ENCODE measurements around the gene MORN2. TPM values are rescaled to one million over a fixed set of nuclear protein-coding genes. Genes with fewer than 3 reads are reported as not detected.

MORN2 gene
- total RNA-seq, 2 donors from 2014 or later = 9.2 to 11.5 TPM

DNA sequence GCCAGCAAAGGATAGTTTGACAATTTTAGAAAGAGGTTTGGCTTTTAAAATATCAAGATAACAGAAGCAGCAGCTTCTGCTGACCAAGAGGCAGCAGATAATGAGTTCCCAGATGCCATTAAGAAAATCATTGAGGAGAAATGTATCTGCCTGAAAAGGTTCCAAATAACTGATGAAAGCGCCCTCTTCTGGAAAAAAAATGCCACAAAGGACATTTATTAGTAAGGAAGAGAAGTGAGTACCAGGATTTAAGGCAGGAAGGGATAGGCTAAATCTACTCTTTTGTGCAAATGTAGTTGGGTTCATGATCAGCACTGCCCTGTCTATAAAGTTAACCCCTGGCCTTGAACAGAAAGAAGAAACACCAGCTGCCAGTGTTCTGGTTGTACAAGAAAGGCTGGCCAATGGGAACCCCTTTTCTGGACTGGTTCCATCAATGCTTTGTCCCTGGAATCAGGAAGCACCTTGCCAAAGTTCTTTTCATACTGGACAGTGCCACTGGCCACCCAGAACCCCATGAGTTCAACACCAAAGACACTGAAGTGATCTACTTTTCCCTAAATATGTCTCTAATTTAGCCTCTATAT, 40.7 kb upstream of the MORN2 start:
- intact Hi-C loops (cut with DNase I) = no loop called here
- H3K27me3 ChIP-seq = no peaks in the 10 kb centered on the region

DNA sequence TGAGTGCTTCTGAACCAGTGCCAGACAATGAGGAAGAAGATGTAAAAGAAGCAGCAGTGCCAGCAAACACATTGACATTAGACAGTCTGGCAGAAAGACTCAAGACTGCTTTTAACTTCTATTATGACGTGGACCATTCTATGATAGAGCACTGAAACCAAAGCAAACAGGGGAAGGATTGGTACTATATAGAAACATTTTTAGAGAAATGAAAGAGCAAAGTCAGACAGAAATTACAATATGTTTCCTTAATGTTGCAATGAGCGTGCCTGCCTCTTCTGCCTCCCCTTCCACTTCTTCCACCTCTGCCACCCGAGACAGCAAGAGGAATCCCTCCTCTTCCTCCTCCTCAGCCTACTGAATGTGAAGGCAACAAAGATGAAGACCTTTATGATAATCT, 39.8 kb upstream of the MORN2 start:
- Histone ChIP-seq H3K27me3 (no peaks in the 10 kb centered on the region), H3K9me3 (no peaks in the 10 kb centered on the region), H3K36me3 (no peaks in the 10 kb centered on the region), H3K4me3 (no peak overlapping the region), H3K4me1 (no peaks in the 10 kb centered on the region), H3K9ac (ENCODE audit: low read depth in 2 of 2, low read length in 2 of 2) (no peak overlapping the region), H3K27ac (no peak overlapping the region)
- intact Hi-C loops (cut with DNase I) = no loop called here
- TF ChIP-seq, protein P1, sequence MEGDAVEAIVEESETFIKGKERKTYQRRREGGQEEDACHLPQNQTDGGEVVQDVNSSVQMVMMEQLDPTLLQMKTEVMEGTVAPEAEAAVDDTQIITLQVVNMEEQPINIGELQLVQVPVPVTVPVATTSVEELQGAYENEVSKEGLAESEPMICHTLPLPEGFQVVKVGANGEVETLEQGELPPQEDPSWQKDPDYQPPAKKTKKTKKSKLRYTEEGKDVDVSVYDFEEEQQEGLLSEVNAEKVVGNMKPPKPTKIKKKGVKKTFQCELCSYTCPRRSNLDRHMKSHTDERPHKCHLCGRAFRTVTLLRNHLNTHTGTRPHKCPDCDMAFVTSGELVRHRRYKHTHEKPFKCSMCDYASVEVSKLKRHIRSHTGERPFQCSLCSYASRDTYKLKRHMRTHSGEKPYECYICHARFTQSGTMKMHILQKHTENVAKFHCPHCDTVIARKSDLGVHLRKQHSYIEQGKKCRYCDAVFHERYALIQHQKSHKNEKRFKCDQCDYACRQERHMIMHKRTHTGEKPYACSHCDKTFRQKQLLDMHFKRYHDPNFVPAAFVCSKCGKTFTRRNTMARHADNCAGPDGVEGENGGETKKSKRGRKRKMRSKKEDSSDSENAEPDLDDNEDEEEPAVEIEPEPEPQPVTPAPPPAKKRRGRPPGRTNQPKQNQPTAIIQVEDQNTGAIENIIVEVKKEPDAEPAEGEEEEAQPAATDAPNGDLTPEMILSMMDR (IDR thresholded peaks at IDR 0.05) = no peak
- DNase-seq = no peak

More for the DNA sequence above, 40.7 kb upstream of the MORN2 start:
- Histone ChIP-seq H3K9ac (ENCODE audit: low read depth in 2 of 2, low read length in 2 of 2) (no peak overlapping the region), H3K36me3 (no peaks in the 10 kb centered on the region), H3K4me1 (no peaks in the 10 kb centered on the region), H3K4me3 (no peak overlapping the region), H3K9me3 (no peaks in the 10 kb centered on the region), H3K27ac (no peak overlapping the region)
- TF ChIP-seq, protein P1 (IDR thresholded peaks at IDR 0.05) = no peak
- no peak for DNase-seq

DNA sequence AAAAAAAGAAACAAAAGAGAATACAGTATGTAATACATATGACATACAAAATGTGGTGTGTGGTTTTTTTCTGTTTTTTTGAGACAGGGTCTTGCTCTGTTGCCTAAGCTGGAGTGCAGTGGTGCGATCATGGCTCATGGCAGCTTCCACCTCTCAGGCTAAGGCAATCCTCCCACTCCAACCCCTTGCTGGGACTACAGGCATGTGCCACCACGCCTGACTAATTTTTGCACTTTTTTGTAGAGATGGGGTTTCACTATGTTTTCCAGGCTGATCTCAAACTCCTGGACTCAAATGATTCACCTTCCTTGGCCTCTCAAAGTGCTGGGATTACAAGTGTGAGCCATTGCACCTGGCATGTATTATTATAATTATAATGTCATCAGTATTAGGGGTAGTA, 39.0 kb upstream of the MORN2 start:
- Histone ChIP-seq H3K9me3 (no peaks in the 10 kb centered on the region), H3K27ac (no peak overlapping the region), H3K36me3 (no peaks in the 10 kb centered on the region), H3K4me3 (no peak overlapping the region), H3K9ac (ENCODE audit: low read depth in 2 of 2, low read length in 2 of 2) (no peak overlapping the region), H3K4me1 (no peaks in the 10 kb centered on the region), H3K27me3 (no peaks in the 10 kb centered on the region)
- intact Hi-C loops (cut with DNase I) = no loop called here
- DNase-seq = no peak
- TF ChIP-seq, protein P1 (IDR thresholded peaks at IDR 0.05) = no peak

DNA sequence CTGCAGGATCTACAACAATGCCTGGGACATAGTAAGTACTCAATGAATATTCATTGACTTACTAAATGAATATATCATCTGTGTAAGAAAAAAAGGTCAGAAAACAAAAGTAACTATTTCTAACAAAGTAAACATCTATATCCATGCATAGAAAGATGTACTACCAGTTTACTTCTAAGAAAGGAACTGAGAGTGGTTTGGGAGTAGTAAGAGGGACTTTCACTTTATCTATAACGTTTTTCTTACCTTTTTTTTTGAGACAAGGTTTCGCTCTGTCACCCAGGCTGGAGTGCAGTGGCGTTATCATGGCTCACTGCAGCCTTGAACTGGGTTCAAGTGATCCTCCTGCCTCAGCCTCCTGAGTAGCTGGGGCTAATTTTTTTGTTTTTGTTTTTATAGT, 25.7 kb upstream of the MORN2 start:
- Histone ChIP-seq H3K27me3 (no peaks in the 10 kb centered on the region), H3K27ac (no peak overlapping the region), H3K4me1 (no peaks in the 10 kb centered on the region), H3K36me3 (no peaks in the 10 kb centered on the region), H3K9me3 (no peaks in the 10 kb centered on the region), H3K9ac (ENCODE audit: low read depth in 2 of 2, low read length in 2 of 2) (no peak overlapping the region), H3K4me3 (no peak overlapping the region)
- intact Hi-C loops (cut with DNase I) = no loop called here
- no peak for DNase-seq
- TF ChIP-seq, protein P1 (IDR thresholded peaks at IDR 0.05) = no peak

DNA sequence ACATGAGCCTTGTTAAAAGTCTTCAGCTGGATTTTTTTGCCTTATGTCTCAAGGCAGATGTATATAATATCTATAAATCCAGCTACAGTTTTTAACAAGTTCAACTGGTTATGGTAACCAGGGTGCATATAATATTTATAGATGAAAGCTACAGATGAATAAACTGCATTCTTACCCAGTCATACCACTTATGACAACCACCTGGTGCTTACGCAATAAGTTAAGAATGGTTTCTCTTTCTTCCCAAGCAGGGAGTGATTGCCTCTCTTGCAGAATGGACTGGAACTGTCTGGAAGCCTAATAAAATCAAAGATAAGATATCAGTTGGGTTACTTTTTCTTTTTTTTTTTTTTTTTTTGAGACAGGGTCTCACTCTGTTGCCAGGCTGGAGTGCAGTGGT, 19.6 kb upstream of the MORN2 start:
- TF ChIP-seq, protein P1 (IDR thresholded peaks at IDR 0.05) = no peak
- Histone ChIP-seq H3K4me1 (no peaks in the 10 kb centered on the region), H3K9me3 (no peaks in the 10 kb centered on the region), H3K27ac (no peak overlapping the region), H3K27me3 (no peaks in the 10 kb centered on the region), H3K36me3 (peaks cover 3% of the 10 kb centered on the region), H3K9ac (ENCODE audit: low read depth in 2 of 2, low read length in 2 of 2) (no peak overlapping the region), H3K4me3 (no peak overlapping the region)
- DNase-seq = no peak
- intact Hi-C loops (cut with DNase I) = no loop called here
